ENCODE results near the gene SEMA4B.

DNA sequence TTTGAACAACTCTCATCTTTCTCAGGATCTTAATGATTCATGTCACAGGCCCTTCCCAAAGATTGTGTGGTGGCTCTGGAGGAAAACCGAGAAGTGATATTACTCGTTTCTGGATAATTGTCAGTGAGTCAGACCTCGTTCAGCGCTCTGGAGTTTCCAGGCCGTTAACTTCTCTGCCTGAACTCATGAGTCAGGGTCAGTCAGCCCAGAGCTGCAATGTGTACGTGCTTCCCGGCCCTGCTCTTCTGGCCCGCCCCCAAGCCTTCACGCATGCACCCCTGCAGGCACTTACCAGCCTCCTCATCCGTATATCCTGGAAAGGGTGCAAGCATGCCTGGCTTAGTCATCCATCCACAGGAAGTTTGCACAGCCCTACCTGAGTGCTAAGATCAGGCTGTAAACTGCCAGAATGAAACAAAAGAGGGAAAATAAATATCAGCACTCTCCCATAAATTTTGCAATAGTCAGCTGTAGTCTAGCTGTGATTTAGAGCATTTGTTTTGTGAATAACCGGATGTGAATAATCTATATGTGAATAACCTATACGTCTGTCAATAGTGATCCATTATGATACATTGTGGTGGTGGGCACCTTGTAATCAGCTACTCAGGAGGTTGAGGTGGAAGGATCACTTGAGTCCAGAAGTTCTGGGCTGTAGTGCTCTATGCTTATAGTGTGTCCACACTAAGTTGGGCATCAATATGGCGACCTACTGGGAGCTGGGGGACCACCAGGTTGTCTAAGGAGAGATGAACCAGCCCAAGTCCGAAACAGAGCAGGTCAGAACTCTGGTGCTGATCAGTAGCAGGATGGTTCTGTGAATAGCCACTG is 35.3 kb upstream of the SEMA4B start:
- no peak for TF ChIP-seq POLR2A (IDR thresholded peaks at IDR 0.05)
- TF ChIP-seq, protein P1, sequence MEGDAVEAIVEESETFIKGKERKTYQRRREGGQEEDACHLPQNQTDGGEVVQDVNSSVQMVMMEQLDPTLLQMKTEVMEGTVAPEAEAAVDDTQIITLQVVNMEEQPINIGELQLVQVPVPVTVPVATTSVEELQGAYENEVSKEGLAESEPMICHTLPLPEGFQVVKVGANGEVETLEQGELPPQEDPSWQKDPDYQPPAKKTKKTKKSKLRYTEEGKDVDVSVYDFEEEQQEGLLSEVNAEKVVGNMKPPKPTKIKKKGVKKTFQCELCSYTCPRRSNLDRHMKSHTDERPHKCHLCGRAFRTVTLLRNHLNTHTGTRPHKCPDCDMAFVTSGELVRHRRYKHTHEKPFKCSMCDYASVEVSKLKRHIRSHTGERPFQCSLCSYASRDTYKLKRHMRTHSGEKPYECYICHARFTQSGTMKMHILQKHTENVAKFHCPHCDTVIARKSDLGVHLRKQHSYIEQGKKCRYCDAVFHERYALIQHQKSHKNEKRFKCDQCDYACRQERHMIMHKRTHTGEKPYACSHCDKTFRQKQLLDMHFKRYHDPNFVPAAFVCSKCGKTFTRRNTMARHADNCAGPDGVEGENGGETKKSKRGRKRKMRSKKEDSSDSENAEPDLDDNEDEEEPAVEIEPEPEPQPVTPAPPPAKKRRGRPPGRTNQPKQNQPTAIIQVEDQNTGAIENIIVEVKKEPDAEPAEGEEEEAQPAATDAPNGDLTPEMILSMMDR (IDR thresholded peaks at IDR 0.05): no peak
